ENCODE results near the gene ZDHHC1. TPM values are rescaled to one million over a fixed set of nuclear protein-coding genes. Genes with fewer than 3 reads are reported as not detected.
"Not testable (repeated sequence)": the region's sequence is repeated elsewhere in the genome, so short reads cannot be mapped to it uniquely, and the experiment has no call there.

The ZDHHC1 gene
- total RNA-seq, 1 donor from 2014 or later = 2.9 TPM

DNA sequence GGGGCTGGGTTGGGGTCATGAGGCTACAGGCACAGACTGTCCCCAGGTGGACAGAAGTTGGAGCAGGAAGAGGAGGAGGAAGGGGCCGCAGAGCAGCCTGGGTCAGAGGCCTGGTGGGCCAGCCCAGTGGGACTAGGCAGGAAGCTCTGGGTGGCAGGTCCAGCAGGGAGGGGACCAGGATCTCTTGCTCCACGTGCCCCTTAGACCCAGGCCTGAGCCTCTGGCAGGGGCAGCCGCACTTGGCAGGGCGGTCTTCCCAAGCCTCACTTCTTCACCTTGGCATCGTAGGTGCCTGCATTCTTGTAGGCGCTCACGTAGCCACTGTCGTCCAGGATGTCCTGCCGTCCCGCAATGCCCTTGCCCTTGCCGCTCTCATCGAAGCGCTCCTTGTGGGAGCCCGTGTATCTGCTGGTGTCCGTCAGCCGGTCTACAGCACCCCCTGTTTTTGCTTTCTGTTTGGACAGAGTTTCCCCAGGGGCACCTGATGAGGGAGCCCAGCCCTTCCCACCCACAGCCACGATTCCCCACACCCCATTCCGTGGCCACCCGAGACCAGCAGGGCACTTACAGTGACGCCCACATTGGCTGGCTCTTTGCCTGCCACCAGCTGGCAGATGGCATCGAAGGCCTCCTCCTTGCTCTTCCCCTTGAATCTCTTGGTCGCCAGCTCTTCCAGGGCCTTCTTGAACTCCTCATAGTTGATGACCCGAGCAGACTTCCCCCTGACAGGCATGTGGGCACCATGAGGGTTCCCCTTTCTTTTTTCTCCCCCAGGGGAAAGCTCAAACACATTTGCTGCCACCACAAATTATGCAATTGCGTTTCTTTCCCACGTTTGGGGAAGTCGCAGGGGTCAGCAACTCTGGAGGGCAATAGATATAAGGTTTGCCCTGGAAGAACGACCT is 26.1 kb downstream of the ZDHHC1 start:
- DNase-seq (ENCODE audit: missing footprints) (peak; percentile 82), ATAC-seq (no peak)
- intact Hi-C loops (cut with DNase I) = loop anchor here (10.0 kb wide), 1 partner anchor 445 kb away; no protein-coding TSS in a partner anchor

DNA sequence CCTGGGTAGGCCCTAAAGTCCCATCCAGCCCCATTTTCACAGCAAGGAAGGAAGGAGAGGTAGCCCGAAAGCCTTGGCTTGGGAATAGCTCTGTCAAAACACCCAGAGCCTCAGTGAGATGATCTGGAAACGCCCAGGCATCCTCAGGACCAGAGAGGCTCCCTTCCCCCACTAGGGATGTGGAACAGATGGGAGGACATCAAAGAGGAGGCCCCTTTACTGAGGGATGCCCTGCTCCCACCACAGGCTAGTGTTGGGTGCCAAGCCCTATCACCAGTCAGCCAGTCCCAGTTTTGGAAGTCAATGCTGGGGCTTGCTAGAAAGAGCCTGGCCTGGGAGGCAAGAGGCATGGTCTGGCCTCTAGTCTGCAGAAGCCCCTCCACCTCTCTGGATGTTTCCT is 27.7 kb downstream of the ZDHHC1 start:
- intact Hi-C loops (cut with DNase I) = no loop called here
- no peak for DNase-seq (ENCODE audit: missing footprints)

DNA sequence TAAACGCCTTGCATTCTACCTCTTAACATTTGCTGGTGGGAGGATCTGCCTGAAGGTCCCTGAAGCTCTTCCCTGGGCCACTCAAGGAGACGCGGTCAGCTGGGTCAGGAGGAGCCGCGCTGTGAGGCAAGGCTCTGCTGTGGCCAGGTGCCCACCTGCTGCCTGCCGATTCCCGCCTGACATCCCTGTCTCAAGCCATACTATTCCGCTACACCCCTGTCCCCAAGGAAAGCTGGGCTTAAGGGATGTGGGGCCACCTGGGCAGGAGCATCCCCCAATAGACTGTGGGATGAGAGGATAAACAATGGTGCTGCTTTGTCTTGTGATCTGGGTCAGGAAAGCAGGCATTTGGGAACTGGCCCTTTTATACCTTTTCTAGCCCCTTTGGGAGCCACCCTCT is 28.1 kb downstream of the ZDHHC1 start:
- intact Hi-C loops (cut with DNase I) = no loop called here
- ATAC-seq = no peak
- no peak for DNase-seq (ENCODE audit: missing footprints)

More for the DNA sequence above, 27.7 kb downstream of the ZDHHC1 start:
- no peak for ATAC-seq

DNA sequence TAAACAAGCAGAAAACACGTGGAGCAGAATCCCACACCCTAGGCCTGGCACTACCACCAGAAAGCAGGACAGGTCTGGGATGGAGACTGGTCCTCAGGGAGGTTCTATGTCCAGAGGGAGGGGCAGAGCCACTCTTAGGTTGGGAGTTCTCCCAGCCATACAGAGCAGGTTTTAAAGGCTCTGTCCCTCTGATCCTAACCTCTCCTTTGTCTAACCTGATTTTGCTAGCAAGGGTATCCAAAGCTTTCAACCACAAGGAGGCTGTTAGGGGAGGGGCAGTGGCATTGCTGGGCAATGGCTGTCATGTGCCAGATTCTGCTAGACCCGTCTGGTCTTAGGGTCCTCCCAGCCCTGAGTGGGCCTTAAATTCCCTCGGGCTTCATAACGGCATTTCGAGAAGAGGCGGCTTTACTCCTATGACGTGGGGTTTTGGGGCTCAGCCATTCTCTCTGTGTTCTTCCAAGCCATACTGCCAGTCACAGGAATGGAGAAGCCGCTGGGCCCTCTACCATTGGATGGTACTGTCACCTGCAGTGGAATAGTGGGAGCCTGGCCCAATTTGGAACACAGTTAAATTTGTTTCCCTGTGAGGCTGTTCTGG is 28.7 kb downstream of the ZDHHC1 start:
- ATAC-seq = no peak
- no peak for DNase-seq (ENCODE audit: missing footprints)
- intact Hi-C loops (cut with DNase I) = no loop called here

DNA sequence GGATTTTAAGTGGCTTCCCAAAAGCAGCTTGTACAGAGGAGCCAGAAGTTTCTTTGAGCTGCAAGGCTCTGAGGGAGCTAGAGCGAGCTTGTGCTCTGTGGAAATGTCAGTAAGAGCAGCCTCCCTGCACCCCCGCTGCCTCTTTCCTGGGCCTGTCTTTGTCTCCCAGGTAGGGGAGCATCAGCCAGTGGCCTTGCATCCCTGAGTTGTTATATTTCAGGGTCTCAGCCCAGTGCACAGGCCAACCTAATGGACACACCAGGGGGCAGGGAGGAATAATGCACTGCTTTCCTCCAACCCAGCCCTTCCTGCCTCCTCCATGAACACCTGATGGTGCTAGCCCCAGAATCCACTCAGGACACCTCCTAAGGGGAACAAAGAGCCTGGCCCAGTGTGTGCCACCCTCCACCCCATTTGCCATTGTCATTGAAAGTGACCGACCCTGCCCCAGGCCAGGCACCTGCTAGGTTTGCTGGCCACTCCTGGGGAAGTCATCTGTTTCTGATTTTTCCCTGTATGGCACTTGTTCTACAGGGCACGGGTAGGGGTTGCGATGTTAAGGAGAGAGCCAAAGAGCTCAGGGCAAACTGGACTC is 29.3 kb downstream of the ZDHHC1 start:
- intact Hi-C loops (cut with DNase I) = no loop called here
- no peak for DNase-seq (ENCODE audit: missing footprints)
- ATAC-seq = no peak

- ATAC-seq (no peak), DNase-seq (ENCODE audit: missing footprints) (no peak)
- intact Hi-C loops (cut with DNase I) = no loop called here
These were observed 31.3 kb downstream of the ZDHHC1 start for GRCh38 chr16:67384778-67385510.

DNA sequence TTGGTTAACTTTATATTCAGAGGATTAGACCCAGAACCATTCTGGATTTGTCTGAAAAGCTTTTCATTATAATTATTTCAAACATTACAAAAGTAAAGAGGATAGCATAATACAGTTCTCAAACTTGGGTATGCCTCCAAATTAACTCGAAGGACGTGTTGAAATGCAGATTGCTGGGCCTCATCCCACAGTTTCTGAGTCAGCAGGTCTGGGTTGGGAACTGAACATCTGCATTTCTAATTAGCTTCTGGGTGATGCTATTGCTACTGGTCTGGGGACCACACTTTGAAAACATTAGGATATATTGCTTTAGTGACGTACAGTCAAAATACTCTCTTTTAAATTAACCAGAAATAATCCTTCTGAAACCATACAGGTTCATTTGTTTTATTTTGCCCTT is 33.0 kb downstream of the ZDHHC1 start:
- intact Hi-C loops (cut with DNase I) = no loop called here
- no peak for ATAC-seq
- DNase-seq (ENCODE audit: missing footprints) = no peak

DNA sequence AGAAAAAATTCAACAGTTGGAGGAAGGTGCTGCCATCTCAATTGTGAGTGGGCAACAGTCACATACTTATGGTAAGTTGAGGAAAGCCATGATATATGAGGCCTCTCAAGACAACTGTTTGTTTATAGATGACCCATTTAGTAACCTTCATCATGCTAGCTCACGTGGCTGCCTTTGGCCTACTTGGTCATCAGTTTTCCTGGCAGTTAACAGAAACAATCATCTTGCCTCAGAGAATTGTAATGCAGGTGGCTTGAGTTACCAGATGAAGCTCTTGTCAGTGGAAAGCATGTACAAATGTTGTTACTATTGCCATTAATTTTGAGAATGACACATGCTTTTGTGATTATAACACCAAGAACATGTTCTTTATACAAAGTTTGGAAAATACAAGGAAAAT is 37.6 kb downstream of the ZDHHC1 start:
- intact Hi-C loops (cut with DNase I) = no loop called here
- ATAC-seq (no peak), DNase-seq (ENCODE audit: missing footprints) (no peak)

- ATAC-seq; DNase-seq (ENCODE audit: missing footprints); intact Hi-C loops (cut with DNase I): not testable (repeated sequence)
These were observed 40.3 kb downstream of the ZDHHC1 start for GRCh38 chr16:67376012-67376411.

DNA sequence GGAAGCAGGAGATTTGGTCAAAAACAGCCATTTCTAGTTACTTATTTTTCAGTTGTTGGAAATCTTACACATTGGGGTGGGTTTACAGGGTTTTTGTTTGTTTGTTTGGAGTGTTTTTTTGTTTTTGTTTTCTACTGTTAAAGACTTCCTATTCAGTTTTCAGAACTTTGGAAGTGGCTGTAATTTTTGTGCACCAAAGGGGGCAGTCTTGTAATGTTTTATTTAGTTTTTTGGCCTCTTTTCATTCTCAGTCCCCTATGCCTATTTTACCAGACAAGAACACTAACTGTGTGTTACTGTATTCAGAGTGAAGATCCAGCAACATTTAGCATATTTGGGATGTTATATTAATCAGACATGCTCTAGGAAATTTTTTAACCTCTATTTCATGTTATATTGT is 43.6 kb downstream of the ZDHHC1 start:
- intact Hi-C loops (cut with DNase I) = no loop called here
- DNase-seq (ENCODE audit: missing footprints) = no peak
- no peak for ATAC-seq

- intact Hi-C loops (cut with DNase I) = no loop called here
- no peak for ATAC-seq
- DNase-seq (ENCODE audit: missing footprints) = no peak
These were observed 45.6 kb downstream of the ZDHHC1 start for GRCh38 chr16:67370661-67371060.

DNA sequence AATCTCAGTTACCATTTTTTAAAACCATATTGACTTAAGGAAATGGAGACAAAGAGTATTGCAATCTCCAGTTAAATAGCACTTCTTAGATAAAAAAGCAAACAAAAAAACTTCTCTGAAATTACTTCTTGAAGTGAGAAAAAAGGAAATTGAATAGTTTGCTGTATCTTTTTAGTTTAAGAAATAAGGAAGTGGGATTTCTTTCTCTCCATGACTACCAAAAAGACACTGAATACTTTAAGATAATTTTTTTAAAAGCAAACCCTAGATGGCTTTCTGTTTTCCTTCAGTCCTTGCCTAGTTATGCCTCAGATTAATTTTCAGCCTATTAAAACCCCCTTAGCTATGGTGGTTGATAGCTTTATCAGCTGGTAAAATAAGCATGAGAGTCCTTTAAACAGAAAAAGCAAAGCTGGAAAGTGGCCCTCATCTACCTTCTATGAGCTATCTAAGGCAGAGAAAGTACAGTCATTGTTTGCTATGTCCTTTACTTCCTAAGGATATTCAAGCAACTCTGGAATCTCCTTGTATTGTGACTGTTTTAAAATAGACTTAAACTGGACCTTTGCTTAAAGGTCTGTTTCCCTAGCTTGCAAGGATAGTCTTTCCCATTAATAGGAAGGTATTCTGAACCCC is 51.6 kb downstream of the ZDHHC1 start:
- no peak for DNase-seq (ENCODE audit: missing footprints)
- no peak for ATAC-seq
- intact Hi-C loops (cut with DNase I) = no loop called here

DNA sequence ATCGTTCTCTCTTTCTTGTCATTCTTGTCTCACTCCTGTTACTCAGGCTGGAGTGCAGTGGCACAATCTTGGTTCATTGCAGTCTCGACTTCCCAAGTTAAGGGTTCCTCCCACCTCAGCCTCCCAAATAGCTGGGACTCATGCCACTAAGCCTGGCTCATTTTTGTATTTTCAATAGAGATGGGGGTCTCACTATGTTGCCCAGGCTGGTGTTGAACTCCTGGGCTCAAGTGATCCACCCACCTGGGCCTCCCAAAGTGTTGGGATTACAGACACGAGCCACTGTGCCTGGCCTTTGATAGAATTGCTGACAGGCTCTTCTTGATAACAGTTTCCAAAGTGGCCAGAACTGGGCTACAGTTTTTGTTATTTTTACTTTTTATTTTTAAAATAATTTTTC is 55.2 kb downstream of the ZDHHC1 start:
- DNase-seq (ENCODE audit: missing footprints) (no peak), ATAC-seq (no peak)
- intact Hi-C loops (cut with DNase I) = no loop called here

DNA sequence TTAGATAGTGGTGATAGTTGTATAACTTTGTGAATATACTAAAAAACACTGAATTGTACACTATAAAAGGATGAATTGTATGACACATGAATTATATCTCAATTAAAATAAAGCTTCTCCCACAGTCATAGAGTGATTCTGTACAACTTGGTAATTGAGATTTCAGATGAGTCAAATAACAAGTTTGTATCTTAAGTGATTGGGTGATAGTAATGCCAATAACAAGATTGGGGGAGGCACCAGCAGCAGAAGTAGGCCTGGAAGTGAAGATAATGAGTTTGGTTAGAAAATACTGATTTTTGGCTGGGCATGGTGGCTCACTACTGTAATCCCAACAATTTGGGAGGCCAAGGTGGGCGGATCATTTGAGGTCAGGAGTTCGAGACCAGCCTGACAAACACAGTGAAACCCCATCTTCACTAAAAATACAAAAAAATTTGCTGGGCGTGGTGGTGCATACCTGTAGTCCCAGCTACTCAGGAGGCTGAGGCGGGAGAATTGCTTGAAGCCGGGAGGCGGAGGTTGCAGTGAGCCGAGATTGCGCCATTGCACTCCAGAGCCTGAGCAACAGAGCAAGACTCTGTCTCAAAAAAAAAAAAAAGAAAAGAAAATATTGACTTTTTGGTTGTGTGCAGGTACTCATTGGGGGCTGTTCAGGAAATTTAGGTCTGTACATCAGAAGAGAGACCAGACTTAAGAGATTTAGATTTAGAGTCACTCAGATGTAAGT is 56.6 kb downstream of the ZDHHC1 start:
- ATAC-seq; DNase-seq (ENCODE audit: missing footprints); intact Hi-C loops (cut with DNase I): not testable (repeated sequence)

DNA sequence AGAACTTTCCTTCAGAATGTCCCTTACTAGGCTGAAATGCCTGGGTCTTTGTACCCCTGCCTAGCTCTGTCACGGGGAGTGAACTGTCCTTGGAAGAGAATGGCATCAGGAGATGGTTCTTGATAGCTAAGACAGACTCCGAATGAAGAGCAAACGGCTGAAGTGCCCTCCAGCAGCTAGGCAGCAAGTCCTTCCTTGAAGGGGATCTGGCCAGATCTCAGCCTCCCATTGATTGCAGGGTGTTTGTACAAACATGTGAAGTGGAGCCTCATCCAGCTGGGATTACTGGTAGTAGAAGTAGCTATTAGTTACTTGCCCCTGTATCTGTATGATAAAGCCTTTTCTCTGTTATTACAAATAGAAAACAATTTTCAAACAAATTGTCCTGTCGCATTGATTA is 58.7 kb downstream of the ZDHHC1 start:
- intact Hi-C loops (cut with DNase I) = no loop called here
- ATAC-seq = no peak
- no peak for DNase-seq (ENCODE audit: missing footprints)

DNA sequence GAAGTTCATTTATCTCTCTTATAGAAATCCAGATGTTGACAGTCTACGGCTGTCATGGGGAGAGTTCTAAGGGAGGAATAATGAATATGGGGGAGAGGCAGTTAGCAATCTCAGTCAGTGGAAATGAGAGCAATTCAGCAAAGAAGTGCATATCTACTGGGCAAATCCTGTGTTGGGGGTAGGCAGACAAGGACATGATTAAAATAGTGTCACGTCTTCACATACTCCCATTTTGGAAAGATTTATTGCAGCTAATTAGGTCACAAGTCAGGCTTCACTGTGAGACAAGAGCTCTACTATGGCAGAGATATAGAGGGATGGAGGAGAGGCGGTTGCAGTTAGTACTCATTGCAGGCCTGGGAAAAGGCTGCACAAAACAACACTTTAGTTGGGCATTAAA is 59.9 kb downstream of the ZDHHC1 start:
- no peak for ATAC-seq
- DNase-seq (ENCODE audit: missing footprints) = no peak
- intact Hi-C loops (cut with DNase I) = no loop called here

GRCh38 chr16:67352463-67352862 is 63.8 kb downstream of the ZDHHC1 start:
- ATAC-seq; DNase-seq (ENCODE audit: missing footprints); intact Hi-C loops (cut with DNase I): not testable (repeated sequence)

GRCh38 chr16:67350324-67350723 is 66.0 kb downstream of the ZDHHC1 start:
- ATAC-seq (no peak), DNase-seq (ENCODE audit: missing footprints) (no peak)
- intact Hi-C loops (cut with DNase I) = no loop called here
